Common myeloid progenitor, CD34-positive (primary cell): ENCODE results near the gene SLC41A2.
"Not testable (repeated sequence)": the region's sequence is repeated elsewhere in the genome, so short reads cannot be mapped to it uniquely, and the experiment has no call there.

Experiments
- CTCF ChIA-PET: fragments of 350-600 bp; sonication (Branson Sonifier 250); formaldehyde crosslinking; loops from one replicate; lab custom pipeline; 2021; ENCODE audit warnings: antibody characterized with exemption; lab: Charles Lee
- POLR2A ChIA-PET: fragments of 350-600 bp; sonication (Branson Sonifier 250); formaldehyde crosslinking; loops from one replicate; lab custom pipeline; 2021; ENCODE audit warnings: antibody characterized with exemption; lab: Charles Lee
- DNase-seq, 3 donors: peaks; one replicate each; pipeline versions ENCODE4 v3.0.0 to v3.0.0-alpha.2; 2013
- H3K27ac ChIP-seq, 2 experiments: 1 replicate in 1 of 2; 2 replicates in 1 of 2; pipeline ENCODE4 v1.7.0; 2013; ENCODE audit warnings: inconsistent platforms in 2 of 2, low read length in 2 of 2, mild to moderate bottlenecking in 2 of 2, low read depth in 1 of 2, moderate library complexity in 1 of 2; ENCODE audit not compliant: severe bottlenecking in 2 of 2, insufficient read depth in 1 of 2, poor library complexity in 1 of 2
- H3K27me3 ChIP-seq, 5 experiments: replicated peaks in 2 of 5; 1 replicate in 3 of 5; 2 replicates in 2 of 5; pipeline versions ENCODE4 v1.6.1 to v1.7.0; 2013; ENCODE audit warnings: low read length in 4 of 5, mild to moderate bottlenecking in 2 of 5, moderate library complexity in 2 of 5, inconsistent platforms in 1 of 5; ENCODE audit not compliant: insufficient read depth in 5 of 5, control insufficient read depth in 4 of 5
- H3K36me3 ChIP-seq, 4 experiments: 1 replicate in 2 of 4; 2 replicates in 2 of 4; pipeline versions ENCODE4 v1.6.1 to v1.7.0; 2013; ENCODE audit warnings: low read length in 3 of 4, control low read depth in 1 of 4, mild to moderate bottlenecking in 1 of 4; ENCODE audit not compliant: control insufficient read depth in 4 of 4, insufficient read depth in 4 of 4
- H3K4me1 ChIP-seq, 4 experiments: 1 replicate in 3 of 4; 2 replicates in 1 of 4; pipeline versions ENCODE4 v1.6.1 to v1.7.1; 2013; ENCODE audit warnings: low read length in 3 of 4, mild to moderate bottlenecking in 3 of 4, control low read depth in 1 of 4, inconsistent platforms in 1 of 4, moderate library complexity in 1 of 4; ENCODE audit not compliant: control insufficient read depth in 4 of 4, insufficient read depth in 4 of 4; ENCODE audit errors: control extremely low read depth in 1 of 4
- H3K4me3 ChIP-seq, 7 experiments: 1 replicate in 4 of 7; 2 replicates in 3 of 7; pipeline versions ENCODE4 v1.5.1 to v1.7.0; 2013; ENCODE audit warnings: mild to moderate bottlenecking in 7 of 7, low read length in 6 of 7, moderate library complexity in 6 of 7, inconsistent platforms in 2 of 7, low read depth in 2 of 7, control low read depth in 1 of 7; ENCODE audit not compliant: insufficient read depth in 4 of 7, control insufficient read depth in 1 of 7; ENCODE audit errors: extremely low read depth in 1 of 7
- H3K9me3 ChIP-seq, 5 experiments: 1 replicate in 4 of 5; 2 replicates in 1 of 5; pipeline versions ENCODE4 v1.6.1 to v1.7.1; 2013; ENCODE audit warnings: low read length in 4 of 5, mild to moderate bottlenecking in 2 of 5, inconsistent platforms in 1 of 5, low read depth in 1 of 5, moderate library complexity in 1 of 5; ENCODE audit not compliant: control insufficient read depth in 4 of 5, insufficient read depth in 2 of 5; ENCODE audit errors: control extremely low read depth in 1 of 5
- WGBS: methylation state at CpG from one replicate; pipeline ENCODE4 v1.1.5; 2013; ENCODE audit not compliant: insufficient coverage; 5-methylcytosine and 5-hydroxymethylcytosine counted together

The SLC41A2 gene

DNA sequence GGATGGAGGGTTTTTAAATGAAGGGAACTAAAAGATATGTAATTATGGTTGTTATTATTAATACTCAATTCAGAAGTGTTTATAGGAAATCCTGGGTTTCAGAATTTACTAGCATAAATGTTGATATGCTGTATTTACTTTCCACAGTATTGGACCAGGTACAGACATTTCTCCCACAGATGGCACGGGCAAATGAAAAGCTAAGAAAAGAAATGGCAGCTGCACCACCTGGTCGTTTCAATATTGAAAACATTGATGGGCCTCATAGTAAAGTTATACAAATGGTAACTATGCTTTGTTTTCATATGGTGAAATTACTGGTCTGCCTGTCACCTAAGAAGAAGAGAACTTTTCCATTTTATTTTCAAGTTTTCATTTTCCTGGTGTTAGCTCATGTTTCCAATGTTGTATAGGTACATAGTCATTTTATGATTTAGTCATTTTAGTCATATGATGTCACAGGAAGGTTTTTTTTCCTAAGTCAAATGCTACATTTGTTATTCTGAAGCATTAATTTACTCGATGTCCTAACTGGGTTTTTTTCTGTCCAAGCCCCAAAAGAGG lies 33.6 kb upstream of the SLC41A2 start:
- Histone ChIP-seq H3K36me3 (peaks cover 17 to 76% (median 54%) of the 10 kb centered on the region in 4 experiments), H3K4me3 (no peak overlapping the region), H3K27ac (no peak overlapping the region), H3K4me1 (peaks cover 0 to 12% (median 9%) of the 10 kb centered on the region in 4 experiments), H3K9me3 (peaks cover 0 to 6% (median 3%) of the 10 kb centered on the region in 5 experiments), H3K27me3 (no peaks in the 10 kb centered on the region)
- DNase-seq, result no peak
- CTCF ChIA-PET, result no interaction called here
- 100% methylated on average over 2 of the region's 3 CpGs for WGBS
- POLR2A ChIA-PET, result no interaction called here

DNA sequence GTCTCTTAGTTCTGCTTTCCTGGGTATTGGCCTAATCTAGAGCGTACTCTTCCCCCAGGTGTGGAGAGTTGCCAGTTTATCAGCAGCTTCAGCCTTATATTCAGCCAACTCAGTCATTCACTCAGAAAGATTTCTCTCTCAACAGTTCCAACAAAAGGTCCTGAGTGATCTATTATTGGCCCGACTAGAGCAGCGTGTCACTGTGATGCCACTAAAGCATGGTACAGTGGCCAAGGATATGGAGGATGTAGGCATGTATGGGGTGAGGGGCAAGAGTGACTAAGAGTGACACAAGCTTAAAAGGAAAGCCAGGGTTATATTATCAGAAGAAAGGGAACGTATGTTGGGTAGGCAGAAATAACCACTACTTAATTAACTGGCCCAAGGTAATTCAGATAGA lies 32.9 kb upstream of the SLC41A2 start:
- CTCF ChIA-PET, result no interaction called here
- peaks cover 15 to 69% (median 48%) of the 10 kb centered on the region in 4 experiments for H3K36me3 ChIP-seq

DNA sequence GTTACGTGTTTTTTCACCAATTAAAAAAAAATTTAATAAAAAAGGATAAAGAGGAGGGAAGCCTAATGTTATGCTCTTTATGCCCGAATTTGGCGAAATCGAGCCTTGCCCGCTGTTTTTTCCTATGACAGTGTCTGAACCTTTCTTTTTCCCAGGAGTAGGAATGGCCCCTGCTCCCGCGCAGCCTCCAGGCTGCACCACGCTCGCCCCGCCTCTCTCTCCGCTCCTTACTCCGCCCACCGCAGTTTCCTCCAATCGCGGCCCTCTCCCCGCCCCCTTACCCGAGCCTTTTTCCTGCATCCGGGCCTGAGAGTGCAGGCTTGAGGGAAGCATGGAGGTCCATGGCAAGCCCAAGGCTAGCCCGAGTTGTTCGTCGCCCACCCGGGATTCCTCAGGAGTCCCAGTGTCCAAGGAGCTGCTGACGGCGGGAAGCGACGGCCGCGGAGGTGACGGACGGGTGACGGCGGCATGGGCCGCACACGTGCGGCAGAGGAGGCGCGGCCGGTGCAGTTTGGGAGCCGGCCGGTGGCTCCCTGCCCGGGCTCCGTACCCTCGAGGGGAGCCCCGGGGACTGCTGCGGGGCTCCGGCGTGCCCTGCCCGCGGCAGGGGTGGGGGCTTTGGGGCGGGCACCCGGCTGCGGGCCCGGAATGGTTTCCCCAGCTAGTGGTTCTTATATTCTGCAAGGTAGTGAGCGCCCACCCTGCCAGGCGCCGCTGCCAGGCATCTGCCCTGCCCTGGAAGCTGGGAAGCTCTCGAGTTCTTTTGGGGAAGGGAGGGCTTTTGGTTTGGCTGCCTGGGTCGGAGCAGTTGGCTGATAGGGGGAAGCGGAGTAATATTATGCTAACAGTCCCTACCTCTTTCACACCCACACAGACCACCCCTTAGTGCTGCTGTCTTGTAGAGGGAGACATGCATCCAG lies 28.2 kb upstream of the SLC41A2 start, which contains the start of gene NOPCHAP1:
TSS of gene NOPCHAP1 (plus strand) at position 295 of the 920 bp plus-strand sequence. CDS start at position 332, 37 bp downstream.
- DNase-seq, result peak; percentile 71 to 77 (median 72)
- H3K36me3 ChIP-seq, result peaks cover 5 to 32% (median 19%) of the 10 kb centered on the region in 4 experiments
- no peaks in the 10 kb centered on the region for H3K27me3 ChIP-seq
- peaks cover 0 to 4% (median 3%) of the 10 kb centered on the region in 5 experiments for H3K9me3 ChIP-seq
- under 1% methylated on average over 50 of the region's 59 CpGs for WGBS
- POLR2A ChIA-PET, result no interaction called here
- CTCF ChIA-PET, result interaction anchor here (1.0 to 1.2 kb wide), 2 partner anchors 9 to 89 kb away, joined by 3 read pairs; no protein-coding TSS in a partner anchor
- H3K4me3 ChIP-seq, result peak within 1 kb of the TSS; percentile 68 to 97 (median 87)
- peak within 1 kb of the TSS in 1 of 2 experiments; percentile 59 for H3K27ac ChIP-seq
- peaks cover 3 to 17% (median 10%) of the 10 kb centered on the region in 4 experiments for H3K4me1 ChIP-seq

More for the DNA sequence above, 32.9 kb upstream of the SLC41A2 start:
- no peaks in the 10 kb centered on the region for H3K27me3 ChIP-seq
- no peak for DNase-seq
- no peak overlapping the region for H3K27ac ChIP-seq
- 95% methylated on average over 4 of the region's 4 CpGs for WGBS
- POLR2A ChIA-PET, result no interaction called here
- H3K4me3 ChIP-seq, result no peak overlapping the region
- H3K9me3 ChIP-seq, result peaks cover 0 to 4% (median 3%) of the 10 kb centered on the region in 5 experiments
- H3K4me1 ChIP-seq, result peaks cover under 1 to 14% (median 10%) of the 10 kb centered on the region in 4 experiments

DNA sequence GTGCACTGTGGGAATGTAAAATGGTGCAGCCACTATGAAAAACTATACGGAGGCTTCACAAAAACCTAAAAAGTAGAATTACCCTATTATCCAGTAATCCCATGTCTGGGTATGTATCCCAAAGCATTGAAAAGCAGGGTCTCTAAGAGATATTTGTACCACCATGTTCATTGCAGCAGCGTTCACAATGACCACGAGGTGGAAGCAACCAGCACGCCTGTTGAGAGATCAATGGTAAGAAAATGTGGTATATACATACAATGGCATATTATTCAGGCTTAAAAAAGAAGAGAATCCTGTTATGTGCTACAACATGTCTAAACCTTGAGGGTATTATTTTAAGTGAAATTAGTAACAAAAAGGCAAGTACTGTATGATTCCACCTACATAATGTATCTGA lies 27.1 kb upstream of the SLC41A2 start:
- ChIA-PET CTCF (no interaction called here), POLR2A (no interaction called here)
- Histone ChIP-seq H3K27ac (no peak overlapping the region), H3K4me1 (peaks cover 3 to 17% (median 10%) of the 10 kb centered on the region in 4 experiments), H3K4me3 (no peak overlapping the region), H3K9me3 (peaks cover 0 to 4% (median 3%) of the 10 kb centered on the region in 5 experiments), H3K27me3 (no peaks in the 10 kb centered on the region), H3K36me3 (peaks cover 0 to 22% (median 13%) of the 10 kb centered on the region in 4 experiments)
- DNase-seq, result no peak
- no CpG with 5 or more reads among the region's 4 CpGs for WGBS

DNA sequence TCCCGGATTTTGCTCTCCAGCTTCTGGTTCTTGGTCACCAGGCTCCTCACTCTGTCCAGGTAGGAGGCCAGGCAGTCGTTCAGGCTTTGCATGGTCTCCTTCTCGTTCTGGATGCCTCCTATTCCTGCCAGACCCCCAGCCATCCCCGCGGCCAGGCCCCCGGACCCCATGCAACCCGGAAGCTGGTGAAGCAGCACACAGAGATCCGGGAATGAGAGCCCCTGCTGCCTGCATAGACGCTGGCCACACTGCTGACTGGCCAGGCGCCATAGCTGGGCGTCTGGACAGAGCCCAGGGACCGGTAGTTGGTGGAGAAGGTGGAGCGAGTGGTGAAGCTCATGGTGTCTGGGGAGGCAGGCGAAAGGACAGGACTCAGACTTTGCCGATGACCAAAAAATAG lies 19.6 kb upstream of the SLC41A2 start:
- H3K4me3 ChIP-seq, H3K27ac ChIP-seq, H3K4me1 ChIP-seq, DNase-seq, POLR2A ChIA-PET, H3K9me3 ChIP-seq, H3K27me3 ChIP-seq, H3K36me3 ChIP-seq: not testable (repeated sequence)
- 98% methylated on average over 15 of the region's 15 CpGs for WGBS
- CTCF ChIA-PET, result interaction anchor here (1.0 kb wide), 1 partner anchor 18 kb away, joined by 4 read pairs; no protein-coding TSS in a partner anchor

DNA sequence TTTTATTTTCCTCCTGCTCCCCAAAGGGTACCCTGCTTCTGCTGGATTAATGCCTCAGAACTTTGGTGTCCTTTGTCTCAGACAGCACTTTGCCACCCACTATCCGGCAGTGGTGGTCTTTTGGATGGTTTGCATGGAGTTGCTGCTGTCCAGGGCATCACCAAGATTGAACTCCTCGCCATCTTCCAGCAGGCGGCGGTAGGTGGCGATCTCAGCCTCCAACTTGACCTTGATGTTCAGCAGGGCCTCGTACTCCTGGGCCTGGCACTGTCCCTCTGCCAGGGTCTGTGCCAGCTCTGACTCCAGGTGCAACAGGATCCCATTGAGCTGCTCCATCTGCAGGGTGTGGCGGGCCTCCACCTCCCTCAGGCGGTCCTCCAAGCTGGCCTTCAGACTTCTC lies 18.6 kb upstream of the SLC41A2 start:
- CTCF ChIA-PET, result interaction anchor here (0.8 kb wide), 1 partner anchor 9 kb away, joined by 3 read pairs; the partner anchor contains the start of gene NOPCHAP1
- Histone ChIP-seq H3K9me3 (peaks cover 0 to 1% (median 0%) of the 10 kb centered on the region in 5 experiments), H3K36me3 (no peaks in the 10 kb centered on the region), H3K4me3 (no peak overlapping the region), H3K4me1 (no peaks in the 10 kb centered on the region), H3K27me3 (no peaks in the 10 kb centered on the region), H3K27ac (no peak overlapping the region)
- WGBS, result 97% methylated on average over 8 of the region's 8 CpGs
- POLR2A ChIA-PET, result no interaction called here
- DNase-seq, result no peak
